ENCODE results near the gene TRMT13.
A peak's percentile ranks its signal among the peaks of the same experiment; 100 is the strongest.

The TRMT13 gene, protein sequence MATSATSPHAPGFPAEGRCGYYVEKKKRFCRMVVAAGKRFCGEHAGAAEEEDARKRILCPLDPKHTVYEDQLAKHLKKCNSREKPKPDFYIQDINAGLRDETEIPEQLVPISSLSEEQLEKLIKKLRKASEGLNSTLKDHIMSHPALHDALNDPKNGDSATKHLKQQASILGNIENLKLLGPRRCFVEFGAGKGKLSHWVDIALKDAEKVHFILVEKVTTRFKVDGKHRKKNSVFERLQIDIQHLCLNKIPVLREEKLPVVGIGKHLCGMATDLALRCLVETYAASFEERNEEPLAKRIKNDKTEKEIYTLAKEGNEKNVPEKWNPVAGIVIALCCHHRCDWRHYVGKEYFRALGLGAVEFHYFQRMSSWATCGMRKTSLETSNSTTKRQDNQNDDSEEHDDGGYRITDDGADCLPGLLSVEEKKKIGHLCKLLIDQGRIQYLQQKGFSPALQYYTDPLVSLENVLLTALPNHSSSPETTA

GRCh38 chr1:100132566-100133477 lies at the start of gene TRMT13, which contains the start of gene SASS6:
Gene TRMT13, plus strand, starts transcription at chr1:100133163. Its CDS starts 6 bp downstream, at chr1:100133169.
Gene SASS6, minus strand, starts transcription at chr1:100132930. Its CDS starts 116 bp downstream, at chr1:100132814.
- DNase-seq: peak; percentile 95

DNA sequence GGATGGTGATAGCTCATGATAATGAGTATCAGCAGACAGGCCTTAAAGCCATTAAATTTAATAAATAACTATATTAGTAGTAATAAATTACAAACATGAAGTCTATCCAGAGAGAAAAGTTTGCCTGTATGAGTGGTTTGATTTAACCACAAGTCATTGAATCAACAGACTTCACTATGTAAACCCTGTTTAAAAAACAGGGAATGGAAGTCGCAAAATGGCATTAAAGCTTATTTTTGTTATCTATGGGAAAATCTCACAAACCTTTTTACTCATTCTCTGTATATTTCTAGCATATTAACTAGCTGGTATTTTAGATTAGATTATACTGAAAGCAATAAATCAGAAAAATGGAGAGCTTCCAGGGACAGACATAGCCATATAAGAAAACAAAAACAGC lies 45.6 kb upstream of the TRMT13 start:
- no peak for DNase-seq

GRCh38 chr1:100089082-100089481 lies 43.9 kb upstream of the TRMT13 start:
- DNase-seq: no peak

DNA sequence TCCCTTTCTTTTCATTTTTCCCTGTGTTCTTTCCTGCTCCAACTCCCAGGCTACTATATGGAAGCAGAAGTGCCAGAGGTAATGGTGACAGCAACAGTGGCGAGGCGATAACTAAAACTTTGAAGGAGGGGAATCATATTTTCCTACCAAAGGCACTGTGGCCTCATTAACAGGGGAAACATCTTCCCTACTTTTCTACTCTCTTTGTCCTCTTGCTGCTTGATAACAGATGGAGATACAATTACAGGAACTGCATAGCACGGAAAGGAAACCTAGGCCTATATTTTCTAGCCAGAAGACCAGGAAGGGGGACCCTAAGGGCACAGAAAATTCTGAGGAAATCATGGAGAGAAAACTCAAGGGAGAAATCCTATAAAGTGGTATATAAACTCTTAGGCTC lies 42.5 kb upstream of the TRMT13 start:
- no peak for DNase-seq

- no peak for DNase-seq
Measured at GRCh38 chr1:100100202-100100601, 32.8 kb upstream of the TRMT13 start.

DNA sequence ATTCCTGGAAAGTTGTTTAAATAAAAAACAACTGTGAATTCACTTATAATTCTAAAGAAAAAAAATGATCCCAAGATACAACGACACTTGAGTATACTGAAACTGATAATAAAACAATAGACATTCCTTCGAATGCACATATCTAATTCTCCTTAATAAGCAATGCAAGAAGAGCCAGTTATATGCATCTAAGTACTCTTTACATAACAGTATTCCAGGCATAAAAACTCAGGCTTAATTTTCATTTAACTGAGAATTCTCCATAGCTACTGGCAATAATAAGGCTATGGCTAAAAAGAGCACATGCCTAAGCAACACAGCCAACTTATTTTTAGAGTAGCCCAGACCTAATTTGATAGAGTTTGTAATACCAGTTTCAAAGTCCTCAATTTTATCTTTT lies 31.4 kb upstream of the TRMT13 start:
- no peak for DNase-seq

DNA sequence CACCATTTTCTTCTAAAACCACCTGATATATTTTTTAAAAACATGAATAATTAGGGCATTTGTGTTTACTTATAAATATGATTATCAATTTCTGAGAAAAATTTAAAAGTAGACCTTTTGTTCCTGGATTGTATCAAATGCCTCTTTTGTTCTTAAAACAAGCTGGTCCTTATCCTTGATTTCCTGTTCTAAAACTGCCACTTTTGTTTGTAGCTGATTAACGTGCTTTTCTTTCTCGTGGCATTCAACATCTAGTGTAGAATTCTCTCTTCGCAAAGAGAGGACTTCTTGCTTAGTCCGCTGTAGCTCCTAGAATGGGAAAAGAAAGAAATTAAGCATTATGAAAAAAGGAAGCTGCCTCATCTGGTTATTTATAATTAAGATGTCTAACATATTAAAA lies 25.3 kb upstream of the TRMT13 start:
- no peak for DNase-seq

- no peak for DNase-seq
Measured at GRCh38 chr1:100109554-100110066, 23.4 kb upstream of the TRMT13 start.

GRCh38 chr1:100115524-100115923 lies 17.4 kb upstream of the TRMT13 start:
- DNase-seq: no peak

GRCh38 chr1:100122177-100122576 lies 10.8 kb upstream of the TRMT13 start:
- no peak for DNase-seq

- DNase-seq: no peak
Measured at GRCh38 chr1:100127226-100127625, 5.7 kb upstream of the TRMT13 start.

DNA sequence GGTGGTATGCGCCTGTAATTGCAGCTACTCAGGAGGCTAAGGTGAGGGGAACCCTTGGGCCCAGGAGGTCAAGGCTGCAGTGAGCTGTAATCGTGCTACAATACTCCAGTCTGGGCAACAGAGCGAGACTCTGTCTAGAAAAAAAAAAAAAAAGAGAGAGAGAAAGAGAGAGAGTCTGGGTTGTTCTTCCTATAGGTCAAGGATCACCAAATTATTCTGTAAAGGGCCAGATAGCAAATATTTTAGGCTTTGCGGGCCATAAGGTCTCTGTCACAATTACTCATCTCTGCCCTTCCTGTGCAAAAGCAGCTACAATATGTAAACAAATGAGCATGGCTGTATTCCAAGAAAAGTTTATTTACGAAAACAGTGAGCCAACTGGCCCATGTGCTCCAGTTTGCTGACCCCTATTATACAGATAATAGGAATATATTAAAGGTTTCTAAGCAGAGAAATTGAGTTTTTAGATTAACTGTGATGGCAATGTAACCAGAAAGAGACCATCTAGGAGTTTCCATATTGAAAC lies 2.3 kb upstream of the TRMT13 start:
- no peak for DNase-seq

DNA sequence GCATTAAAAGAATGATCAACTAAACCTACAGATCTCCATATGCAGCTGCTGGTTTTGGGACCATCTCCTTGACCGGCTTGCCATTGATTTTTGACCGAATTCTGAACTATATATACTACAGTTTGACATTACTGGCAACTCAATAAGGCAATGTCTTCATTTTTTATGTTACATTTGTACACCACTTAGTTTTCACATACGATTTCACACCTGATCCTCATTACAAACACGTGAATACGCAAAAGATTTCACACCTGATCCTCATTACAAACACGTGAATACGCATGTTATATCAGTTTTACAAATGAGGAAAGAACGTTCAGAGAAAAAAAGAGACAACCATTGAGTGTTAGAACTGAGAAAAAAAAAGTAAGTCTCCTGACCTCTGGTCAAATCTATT lies 1.3 kb upstream of the TRMT13 start:
- no peak for DNase-seq

DNA sequence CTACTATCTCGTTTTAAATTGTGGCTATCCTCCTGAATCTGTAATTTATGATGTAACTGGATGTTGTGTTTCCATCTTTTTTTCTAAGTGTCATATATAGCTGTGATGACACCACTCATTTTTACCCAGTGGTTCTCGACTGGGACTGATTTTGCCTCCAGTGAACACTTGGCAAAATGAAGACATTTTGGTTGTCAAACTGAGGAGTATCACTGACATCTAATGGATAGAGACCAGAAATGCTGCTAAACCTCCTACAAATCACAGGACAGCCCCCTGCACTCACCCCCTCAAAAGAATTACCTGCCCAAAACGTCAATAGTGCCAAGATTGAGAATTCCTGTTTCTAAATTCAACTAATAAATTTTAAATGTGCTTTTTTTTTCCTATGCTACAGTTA lies 1.9 kb downstream of the TRMT13 start:
- no peak for DNase-seq

- no peak for DNase-seq
Measured at GRCh38 chr1:100137602-100138001, 4.6 kb downstream of the TRMT13 start.

- no peak for DNase-seq
Measured at GRCh38 chr1:100141192-100141591, 8.2 kb downstream of the TRMT13 start.

DNA sequence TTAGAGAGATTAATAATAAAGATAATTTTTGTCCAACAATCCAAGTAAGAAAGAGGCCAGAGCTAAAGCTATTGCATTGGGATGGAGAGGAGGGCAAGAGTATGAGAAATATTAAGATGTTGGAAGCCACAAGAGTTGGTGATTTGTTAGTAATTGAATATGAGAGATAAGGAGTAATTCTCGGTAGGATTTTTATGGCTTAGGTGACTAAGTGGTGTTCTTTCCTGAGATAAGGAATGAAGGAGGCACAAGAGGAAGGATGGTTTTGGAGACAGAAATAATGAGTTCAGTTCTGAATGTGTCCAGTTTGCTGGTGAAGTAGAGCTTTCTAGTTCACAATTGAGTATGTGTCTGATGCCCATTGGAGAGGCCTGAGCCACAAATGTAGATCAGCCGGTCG lies 9.4 kb downstream of the TRMT13 start:
- DNase-seq: no peak

DNA sequence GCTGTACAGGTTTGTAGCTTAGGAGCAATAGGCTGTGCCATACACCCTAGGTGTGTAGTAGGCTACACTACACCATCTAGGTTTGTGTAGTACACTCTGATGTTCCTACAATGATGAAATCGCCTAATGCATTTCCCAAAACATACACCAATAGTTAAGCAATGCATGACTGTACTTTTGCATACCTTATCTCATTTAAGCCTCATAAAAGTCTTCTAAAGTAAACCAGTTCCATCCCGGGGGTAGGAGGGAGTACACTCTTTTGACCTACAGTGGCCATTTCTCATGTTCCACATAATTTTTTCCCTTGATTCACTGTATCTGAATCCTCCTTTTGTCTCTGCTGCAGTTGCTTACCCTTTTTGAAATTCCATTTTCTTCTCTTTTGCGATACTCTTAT lies 12.2 kb downstream of the TRMT13 start:
- no peak for DNase-seq

- DNase-seq: no peak
Measured at GRCh38 chr1:100146958-100147357, 14.0 kb downstream of the TRMT13 start.

DNA sequence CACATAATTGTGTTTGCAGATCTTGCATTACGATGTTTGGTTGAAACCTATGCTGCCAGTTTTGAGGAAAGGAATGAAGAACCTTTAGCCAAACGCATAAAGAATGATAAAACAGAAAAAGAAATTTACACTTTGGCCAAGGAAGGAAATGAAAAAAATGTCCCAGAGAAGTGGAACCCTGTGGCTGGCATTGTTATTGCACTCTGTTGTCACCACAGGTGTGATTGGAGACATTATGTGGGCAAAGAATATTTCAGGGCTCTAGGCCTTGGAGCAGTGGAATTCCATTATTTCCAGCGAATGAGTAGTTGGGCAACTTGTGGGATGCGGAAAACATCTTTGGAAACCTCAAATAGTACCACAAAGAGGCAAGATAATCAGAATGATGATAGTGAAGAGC lies 14.9 kb downstream of the TRMT13 start:
- DNase-seq: no peak

DNA sequence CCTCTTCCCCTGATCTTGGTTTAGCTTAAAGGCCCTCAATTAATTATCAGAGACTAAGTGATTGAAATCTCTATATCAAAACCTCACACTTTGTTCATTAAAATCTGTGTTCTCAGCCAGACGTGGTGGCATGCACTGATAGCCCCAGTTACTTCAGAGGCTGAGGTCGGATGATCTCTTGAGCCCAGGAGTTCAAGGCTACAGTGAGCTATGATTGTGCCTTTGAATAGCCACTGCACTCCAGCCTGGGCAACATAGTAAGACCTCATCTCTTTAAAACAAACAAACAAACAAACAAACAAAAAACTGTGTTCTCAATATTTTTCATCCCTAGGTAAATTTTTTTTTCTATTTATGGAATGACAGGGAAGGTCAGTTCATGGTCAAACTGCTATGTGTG lies 18.7 kb downstream of the TRMT13 start:
- no peak for DNase-seq

GRCh38 chr1:100152271-100152670 lies 19.3 kb downstream of the TRMT13 start:
- no peak for DNase-seq

DNA sequence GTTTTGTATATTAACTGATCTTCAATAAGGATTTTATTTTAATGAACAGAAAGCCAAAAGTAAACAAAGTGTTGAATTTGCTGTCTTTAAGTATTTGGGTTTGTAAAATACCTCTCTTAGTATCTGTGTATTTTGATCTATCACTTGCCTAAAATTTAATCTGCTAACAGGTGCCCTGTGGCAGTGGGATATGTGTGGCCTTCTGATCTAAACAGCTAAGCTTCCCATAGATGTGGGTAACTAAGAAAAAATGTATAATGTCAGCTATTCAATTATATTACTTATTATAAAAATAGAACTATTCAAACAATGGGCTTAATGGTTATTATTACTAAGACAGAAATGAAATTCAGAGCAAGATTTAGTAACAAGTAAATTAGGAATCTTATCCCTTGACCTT lies 29.9 kb downstream of the TRMT13 start:
- DNase-seq: no peak
